ENCODE results near the gene STH. TPM values are rescaled to one million over a fixed set of nuclear protein-coding genes. Genes with fewer than 3 reads are reported as not detected.
A peak's percentile ranks its signal among the peaks of the same experiment; 100 is the strongest.

STH gene
- total RNA-seq, 1 donor from 2014 or later: not detected

DNA sequence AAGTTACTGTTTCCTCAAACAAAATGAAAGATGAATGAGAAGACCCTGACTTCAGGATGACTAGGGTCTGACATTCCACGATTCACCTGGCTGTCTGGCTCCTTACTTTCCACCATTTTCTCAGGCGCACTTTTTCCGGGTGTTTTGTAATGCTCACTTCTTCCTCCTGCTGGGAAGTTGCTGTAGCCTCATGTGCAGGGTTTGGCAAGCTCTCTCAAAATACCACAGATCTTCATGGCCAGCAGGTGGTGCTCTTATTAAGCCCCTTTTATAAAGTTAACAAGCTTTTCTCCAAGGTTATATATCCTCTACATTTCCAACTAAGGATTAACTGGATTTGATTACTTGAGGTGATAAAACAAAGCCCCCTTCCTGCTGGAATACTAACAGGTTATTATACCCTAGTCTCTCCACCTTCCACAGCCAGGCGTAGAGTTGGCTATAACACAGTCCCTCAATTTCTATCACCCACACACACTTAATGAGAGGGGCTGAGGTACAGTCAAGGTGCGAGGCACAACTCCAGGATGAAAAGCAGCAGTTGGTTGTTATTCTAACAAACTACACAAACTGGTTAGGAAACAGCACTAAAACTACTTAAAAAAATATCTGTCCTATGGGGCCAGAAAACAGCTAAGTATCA is 45.4 kb downstream of the STH start:
- DNase-seq (ENCODE audit: low read depth in 2 of 2): peak; percentile 93 to 94

DNA sequence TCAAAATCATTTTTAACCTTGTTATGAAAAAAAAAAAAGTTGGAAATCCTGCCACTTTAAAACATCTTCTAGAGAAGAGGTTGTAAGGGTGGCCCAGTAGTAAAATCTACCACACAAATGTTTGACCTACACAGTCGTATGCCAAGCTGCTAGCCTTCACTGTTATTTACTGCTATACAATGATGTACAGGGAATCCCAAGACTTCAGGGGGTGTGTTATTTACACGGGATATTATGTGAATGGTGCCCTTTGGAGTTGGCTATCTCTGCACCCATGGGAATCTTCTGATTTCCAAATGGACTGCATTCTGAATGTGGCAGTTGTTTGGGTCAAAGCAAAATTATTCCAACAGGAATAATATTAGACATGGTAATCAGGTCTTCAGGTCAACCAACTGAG is 45.9 kb downstream of the STH start:
- no peak for DNase-seq (ENCODE audit: low read depth in 2 of 2)

DNA sequence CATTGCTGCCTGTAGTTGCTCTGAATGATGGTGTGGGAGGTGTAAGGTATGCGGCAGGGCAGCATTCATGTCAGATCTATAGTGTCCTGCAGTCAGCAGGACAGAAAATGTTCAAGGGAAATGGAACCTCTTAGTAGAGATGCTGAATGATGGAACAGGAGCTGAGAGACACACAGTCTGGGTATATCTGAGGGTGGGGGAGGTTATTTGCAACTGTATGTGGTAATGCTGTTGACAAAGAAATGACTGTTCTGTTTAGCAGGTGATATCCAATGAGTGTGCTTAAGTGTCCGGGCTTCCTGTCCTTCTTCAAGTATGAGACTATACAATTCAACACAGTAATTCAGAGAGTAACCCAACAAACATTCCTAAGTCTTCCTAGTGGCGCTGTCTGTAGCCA is 46.6 kb downstream of the STH start:
- no peak for DNase-seq (ENCODE audit: low read depth in 2 of 2)

DNA sequence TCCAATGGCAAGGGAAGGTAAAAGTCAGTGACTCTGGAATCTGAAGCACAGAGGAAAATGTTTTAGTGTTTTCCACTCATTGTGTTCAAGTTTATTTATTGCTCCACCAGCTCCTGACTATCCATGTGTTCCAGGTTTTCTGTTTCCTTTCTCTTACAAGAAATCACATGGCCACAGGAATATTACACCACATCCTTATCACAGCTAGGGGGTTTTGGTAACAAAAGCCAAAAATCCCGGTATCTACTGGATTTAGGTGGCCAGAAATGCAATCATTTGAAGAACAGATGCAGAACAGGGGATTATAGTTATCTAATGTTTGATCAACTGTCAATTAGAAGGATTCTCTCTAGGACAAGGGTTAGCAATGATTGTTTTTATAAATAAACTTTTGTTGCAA is 47.9 kb downstream of the STH start:
- peak; percentile 23 to 72 for DNase-seq (ENCODE audit: low read depth in 2 of 2)

DNA sequence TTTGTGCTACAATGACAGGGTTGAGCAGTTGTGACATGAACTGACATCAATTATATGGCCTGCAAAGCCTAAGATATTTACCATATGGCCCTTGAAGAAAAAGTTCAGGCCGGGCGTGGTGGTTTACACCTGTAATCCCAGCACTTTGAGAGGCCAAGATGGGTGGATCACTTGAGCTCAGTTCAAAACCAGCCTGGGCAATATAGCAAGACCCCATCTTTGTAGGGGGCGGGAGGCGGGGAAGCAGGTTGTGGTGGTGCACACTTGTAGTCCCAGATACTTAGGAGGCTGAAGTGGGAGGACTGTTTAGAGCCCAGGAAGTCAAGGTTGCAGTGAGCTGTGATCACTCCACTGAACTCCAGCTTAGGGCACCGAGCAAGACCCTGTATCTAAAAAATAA is 48.3 kb downstream of the STH start:
- no peak for DNase-seq (ENCODE audit: low read depth in 2 of 2)

DNA sequence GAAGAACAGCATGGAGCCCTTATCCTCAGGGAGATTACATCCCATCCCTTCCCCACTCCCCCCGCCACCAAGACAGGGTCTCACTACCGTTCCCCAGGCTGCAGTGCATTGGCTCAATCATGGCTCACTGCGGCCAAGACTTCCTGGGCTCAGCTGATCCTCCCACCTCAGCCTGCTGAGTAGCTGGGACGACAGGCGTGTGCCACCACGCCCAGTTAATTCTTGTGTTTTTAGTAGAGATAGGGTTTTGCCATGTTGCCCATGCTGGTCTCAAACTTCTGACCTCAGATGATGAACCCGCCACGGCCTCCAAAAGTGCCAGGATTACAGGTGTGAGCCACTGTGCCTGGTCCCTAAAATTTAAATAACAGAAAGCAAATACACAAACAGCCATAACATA is 48.8 kb downstream of the STH start:
- DNase-seq (ENCODE audit: low read depth in 2 of 2): no peak

Other genes starting within 250 kb of the STH start
- not detected in 2 replicates for gene CRHR1, start 214.9 kb upstream of the STH start, total RNA-seq
- not detected in 2 replicates for gene SPPL2C, start 154.4 kb upstream of the STH start, total RNA-seq
- under 0.01 TPM in 2 replicates for gene MAPT, start 104.7 kb upstream of the STH start, total RNA-seq
- 36.4 and 84.7 TPM in 2 replicates for gene KANSL1, start 194.2 kb downstream of the STH start, total RNA-seq

Measured in lung microvascular endothelial cell (primary cell).